Upper lobe of left lung (tissue), 4 donors: ENCODE results near the gene KCNH8.

Experiments used
- EP300 ChIP-seq, 4 donors: sonication (generic); formaldehyde crosslinking; IDR thresholded peaks; one replicate each; pipeline ENCODE4 v1.5.1; 2017; ENCODE audit warnings: antibody characterized with exemption in 4 of 4, control low read depth in 2 of 4
- TF ChIP-seq, protein P1 (sequence below), 6 experiments: fragments of 450-650 bp in 4 of 6; fragments of 200-600 bp in 2 of 6; sonication (generic) in 2 of 6; IDR thresholded peaks; one replicate each; pipeline ENCODE4 v1.5.1; 2016 to 2019; ENCODE audit warnings: antibody characterized with exemption in 6 of 6

GRCh38 chr3:19485267-19485666, 337.0 kb downstream of the KCNH8 start:
- no peak for TF ChIP-seq EP300 (IDR thresholded peaks at IDR 0.05)
- TF ChIP-seq, protein P1, sequence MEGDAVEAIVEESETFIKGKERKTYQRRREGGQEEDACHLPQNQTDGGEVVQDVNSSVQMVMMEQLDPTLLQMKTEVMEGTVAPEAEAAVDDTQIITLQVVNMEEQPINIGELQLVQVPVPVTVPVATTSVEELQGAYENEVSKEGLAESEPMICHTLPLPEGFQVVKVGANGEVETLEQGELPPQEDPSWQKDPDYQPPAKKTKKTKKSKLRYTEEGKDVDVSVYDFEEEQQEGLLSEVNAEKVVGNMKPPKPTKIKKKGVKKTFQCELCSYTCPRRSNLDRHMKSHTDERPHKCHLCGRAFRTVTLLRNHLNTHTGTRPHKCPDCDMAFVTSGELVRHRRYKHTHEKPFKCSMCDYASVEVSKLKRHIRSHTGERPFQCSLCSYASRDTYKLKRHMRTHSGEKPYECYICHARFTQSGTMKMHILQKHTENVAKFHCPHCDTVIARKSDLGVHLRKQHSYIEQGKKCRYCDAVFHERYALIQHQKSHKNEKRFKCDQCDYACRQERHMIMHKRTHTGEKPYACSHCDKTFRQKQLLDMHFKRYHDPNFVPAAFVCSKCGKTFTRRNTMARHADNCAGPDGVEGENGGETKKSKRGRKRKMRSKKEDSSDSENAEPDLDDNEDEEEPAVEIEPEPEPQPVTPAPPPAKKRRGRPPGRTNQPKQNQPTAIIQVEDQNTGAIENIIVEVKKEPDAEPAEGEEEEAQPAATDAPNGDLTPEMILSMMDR (IDR thresholded peaks at IDR 0.05), result no peak
